HG03442 (cell line): Measurements from ENCODE around the gene KIRREL1.

ENCODE experiments used
- ATAC-seq: cut with Tn5 transposase; IDR thresholded peaks from one replicate; pipeline ENCODE4 v1.9.1; 2021; ENCODE audit warnings: mild to moderate bottlenecking, moderate library complexity; ENCODE audit not compliant: unreplicated experiment

Gene KIRREL1

GRCh38 chr1:158101927-158102326 is 108.5 kb downstream of the KIRREL1 start:
- no peak for ATAC-seq

DNA sequence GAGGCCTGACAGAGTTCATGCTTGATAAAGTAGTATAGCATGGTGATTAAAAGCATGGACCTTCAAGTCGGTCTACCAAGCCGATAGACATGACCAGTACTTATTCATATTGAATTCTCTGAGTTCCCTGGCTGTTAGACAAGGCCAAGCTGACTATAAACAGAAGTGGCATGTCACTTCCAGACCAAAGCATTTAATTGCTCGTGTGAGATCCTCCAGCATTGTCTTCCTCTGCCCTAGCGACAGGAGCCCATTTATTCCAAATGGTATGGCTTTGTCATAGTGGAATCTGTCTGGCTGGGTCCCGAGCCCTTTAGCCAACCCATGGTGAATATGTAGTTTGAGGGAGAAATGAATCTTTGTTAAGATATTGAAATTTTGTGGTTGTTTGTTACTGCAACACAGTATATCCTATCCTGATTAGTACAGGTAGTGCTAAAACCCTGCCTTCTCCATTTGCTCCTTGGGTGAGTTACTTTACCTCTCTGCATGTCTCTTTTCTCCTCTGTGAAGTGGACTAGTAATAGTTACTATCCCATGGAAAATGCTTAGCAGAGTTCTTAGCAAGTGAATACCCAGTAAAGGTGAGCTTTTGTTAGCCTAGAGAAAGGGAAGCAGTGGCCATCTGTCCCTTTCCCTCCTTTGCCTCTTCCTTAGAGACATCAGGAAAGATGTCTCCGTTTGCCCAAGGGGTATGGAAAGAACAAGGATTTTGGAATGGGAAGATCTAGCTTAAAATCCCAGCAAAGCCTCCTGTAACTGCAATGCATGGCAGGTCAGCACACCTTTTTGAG is 109.6 kb downstream of the KIRREL1 start:
- no peak for ATAC-seq

- no peak for ATAC-seq
These were observed 110.5 kb downstream of the KIRREL1 start for GRCh38 chr1:158103861-158104522.

- no peak for ATAC-seq
These were observed 111.4 kb downstream of the KIRREL1 start for GRCh38 chr1:158104891-158105290.

- ATAC-seq = no peak
These were observed 112.1 kb downstream of the KIRREL1 start for GRCh38 chr1:158105352-158106095.

DNA sequence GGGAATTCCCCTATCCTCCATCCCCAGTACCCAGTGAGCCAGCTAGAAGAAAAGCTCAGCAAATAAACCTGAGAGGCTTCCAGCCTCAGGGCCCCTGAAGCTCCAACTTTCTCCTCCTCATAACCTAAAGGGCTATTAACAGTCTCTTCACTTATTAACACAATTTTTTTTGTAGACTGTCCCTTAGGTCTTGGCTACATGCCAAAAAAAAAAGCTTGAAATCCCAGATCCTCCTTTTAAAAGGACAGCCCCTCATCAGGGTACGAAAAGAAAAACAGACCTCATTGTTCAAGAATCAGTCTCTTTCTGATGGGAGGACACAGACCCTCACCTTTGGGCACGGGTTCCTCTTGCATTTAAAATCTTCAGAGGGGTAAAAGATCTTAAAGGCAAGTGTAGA is 114.5 kb downstream of the KIRREL1 start:
- ATAC-seq = no peak

GRCh38 chr1:158112994-158113758 is 119.7 kb downstream of the KIRREL1 start:
- ATAC-seq = no peak

- ATAC-seq = no peak
These were observed 120.3 kb downstream of the KIRREL1 start for GRCh38 chr1:158113759-158114127.

GRCh38 chr1:158115126-158115525 is 121.7 kb downstream of the KIRREL1 start:
- ATAC-seq = peak; percentile 77

- ATAC-seq = no peak
These were observed 123.1 kb downstream of the KIRREL1 start for GRCh38 chr1:158116311-158117167.

DNA sequence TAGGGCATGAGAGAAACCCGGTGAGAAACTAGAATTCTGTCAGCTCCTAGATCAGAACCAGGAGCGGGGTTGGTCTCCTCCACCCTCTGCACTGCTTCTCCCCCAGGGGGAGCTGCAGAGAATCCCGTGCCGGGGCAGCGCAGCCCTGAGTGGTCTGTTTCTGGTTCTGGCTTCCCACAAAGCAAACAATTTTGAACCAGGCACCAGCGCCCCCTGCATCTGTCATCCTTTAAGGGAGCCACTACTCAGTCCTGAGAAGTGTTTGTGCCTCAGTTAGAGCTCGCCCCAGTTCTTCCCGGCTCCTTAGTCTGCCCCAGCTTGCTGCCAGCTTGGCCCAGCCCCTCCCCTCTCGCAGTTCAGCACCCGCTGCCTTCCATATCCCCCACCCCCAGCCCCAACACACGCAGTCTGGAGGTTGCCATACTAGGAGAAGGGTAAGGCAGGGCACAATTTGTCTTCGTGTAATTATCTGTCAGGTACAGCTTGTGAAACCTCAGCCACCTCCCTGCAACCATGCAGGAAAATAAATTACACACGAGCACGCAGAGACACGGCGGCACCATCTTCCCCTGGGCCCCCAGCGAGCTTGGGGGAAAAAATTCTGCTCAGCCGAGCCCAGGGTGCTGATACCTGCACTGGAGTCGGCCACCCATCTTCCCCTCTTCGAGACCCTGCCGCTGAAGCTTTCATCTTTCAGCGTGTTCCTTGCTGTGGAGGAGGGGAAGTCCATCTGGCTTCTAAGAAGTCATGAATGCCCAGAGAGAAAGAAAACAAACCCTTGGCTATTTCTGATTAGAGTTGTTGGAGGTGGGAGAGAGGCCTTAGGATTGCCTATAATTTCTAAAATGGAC is 124.6 kb downstream of the KIRREL1 start:
- ATAC-seq = no peak

DNA sequence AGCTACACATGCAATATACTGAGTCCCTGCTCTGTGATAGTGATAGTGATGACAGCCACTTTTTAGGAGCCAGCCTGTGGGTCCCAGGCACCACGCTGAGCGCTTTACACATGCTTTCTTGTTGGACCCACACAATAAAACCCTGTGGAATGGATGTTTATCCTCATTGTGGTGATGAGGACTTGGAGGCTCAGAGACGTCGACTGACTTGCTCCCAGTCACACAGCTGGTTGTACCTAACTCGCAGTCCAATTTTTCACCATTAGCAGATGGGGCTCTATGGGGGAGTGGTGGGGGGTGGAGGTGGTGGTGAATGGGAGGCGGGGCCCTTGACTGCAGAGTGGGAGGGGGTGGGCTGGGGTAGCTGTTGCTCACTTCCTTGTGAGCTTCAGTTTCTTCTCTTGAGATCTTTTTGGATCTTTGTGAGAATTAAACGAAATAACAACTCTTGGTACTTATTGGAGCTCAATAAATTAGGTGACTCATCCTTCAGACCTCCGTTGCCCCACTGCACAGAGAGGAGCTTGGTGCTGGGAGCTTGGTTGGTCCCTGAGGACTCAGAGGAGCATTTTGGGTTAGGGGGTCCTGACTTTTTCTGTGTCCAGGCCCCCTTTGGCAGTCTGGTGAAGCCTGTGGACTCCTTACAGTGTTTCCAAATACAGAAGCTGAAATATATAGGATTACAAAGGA is 125.4 kb downstream of the KIRREL1 start:
- no peak for ATAC-seq

DNA sequence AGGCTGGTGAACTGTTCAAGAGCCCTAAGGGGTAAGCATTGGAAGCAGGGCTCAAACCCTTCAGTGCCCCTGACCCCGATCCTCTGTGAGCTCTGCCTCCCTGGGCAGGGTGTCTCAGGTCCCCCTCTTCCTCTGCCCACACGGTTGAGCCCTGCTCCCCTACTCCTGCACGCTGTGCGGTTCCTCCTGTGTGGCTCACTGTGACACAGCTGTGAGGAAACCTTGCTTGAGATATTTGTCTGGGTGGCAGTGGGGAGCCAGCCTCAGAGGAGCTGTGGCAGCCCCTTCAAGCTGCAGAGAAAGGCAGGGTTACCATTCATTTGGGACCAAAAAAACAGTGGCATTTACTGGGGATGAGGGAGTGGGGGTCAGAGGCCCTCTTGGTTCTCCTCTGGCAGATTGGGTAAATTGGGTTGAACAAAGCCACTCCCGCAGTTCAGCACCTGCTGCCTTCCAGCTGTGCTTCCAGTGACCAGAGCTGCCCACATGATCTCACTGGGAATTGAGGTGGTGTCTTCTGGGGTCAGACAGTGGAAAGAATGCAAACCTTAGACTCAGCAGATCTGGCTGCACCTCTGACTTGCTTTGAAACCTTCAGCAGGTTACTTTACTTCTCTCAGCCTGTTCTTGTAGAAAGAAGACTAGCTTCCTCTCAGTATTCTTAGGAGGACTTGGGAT is 126.7 kb downstream of the KIRREL1 start:
- no peak for ATAC-seq

DNA sequence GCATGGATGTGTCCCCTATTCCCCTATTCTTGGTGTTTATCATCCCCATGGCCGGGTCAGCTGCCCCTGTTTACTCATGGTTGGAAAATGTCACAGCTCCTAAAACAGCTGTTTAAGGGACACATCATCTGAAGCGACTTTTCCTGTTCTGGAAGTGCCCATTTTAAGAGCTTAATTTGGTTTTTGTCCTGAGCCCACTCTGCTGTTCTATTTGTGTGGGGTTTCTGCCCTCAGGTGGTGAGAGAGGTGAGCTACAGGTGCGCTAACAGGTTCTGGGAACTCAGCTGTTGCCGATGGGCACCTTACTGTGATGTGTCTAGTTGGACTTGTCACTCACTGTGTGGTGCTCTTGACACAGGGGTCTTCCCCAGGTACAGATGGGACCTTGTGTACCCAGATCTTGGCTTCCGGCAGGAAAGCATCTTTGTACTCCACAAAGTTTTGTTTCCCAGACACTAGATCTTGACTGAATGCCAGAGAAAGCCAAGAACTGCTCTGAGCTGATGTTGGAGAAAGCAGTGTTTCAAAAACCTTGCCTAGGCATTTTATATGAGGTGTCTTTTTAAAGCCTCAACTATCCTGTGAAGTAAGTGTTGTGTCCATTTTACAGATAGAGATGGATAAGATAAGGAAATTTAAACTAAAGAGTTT is 128.3 kb downstream of the KIRREL1 start:
- no peak for ATAC-seq

DNA sequence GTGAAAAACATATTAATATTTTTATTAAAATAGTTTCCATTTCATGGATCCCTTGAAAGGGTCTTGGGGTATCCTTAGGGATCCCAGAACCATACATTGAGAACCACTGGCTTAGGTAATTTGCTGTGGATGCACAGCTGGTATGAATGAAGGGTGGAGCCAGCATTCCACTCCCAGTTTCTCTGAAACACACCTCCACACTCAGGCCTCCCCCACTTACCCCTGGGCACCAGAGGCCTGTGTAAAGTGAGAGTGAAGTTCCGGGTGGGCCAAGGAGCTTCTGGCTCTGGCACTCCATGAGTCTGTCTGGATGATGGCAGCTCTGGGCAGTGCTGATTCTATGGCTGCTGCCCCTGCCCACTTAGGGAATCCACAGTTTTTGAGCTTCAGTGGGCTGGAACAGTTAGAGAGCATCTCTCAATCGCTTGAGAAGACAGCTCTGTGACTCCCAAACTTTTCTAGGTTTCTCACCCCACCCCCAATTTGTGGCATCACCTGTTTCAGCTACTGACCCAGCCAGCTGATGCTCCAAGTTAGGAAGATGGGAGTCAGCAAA is 129.5 kb downstream of the KIRREL1 start:
- no peak for ATAC-seq

GRCh38 chr1:158124034-158124433 is 130.6 kb downstream of the KIRREL1 start:
- ATAC-seq = no peak

GRCh38 chr1:158124999-158125398 is 131.6 kb downstream of the KIRREL1 start:
- peak; percentile 77 for ATAC-seq
